Uterus (tissue), 4 donors: ENCODE results near the gene ZNF674. TPM values are rescaled to one million over a fixed set of nuclear protein-coding genes. Genes with fewer than 3 reads are reported as not detected.
A peak's percentile ranks its signal among the peaks of the same experiment; 100 is the strongest.

Experiments
- DNase-seq, 2 donors: peaks; one replicate each; pipeline ENCODE4 v3.0.0-alpha.2; 2019 to 2020
- H3K27ac ChIP-seq, 2 donors: fragments of 200-600 bp; sonication (generic); 1 replicate in 1 of 2; 2 replicates in 1 of 2; pipeline ENCODE4 v1.5.1; 2016 to 2018
- H3K27me3 ChIP-seq, 2 donors: fragments of 200-600 bp; sonication (generic); one replicate each; pipeline ENCODE4 v1.5.1; 2018 to 2019; ENCODE audit warnings: control low read depth in 1 of 2
- H3K36me3 ChIP-seq, 2 donors: fragments of 200-600 bp; sonication (generic); one replicate each; pipeline ENCODE4 v1.5.1; 2019; ENCODE audit warnings: control low read depth in 1 of 2
- H3K4me1 ChIP-seq, 2 donors: fragments of 200-600 bp; sonication (generic); one replicate each; pipeline ENCODE4 v1.5.1; 2018 to 2019; ENCODE audit warnings: control low read depth in 1 of 2
- H3K4me3 ChIP-seq, 2 donors: fragments of 200-600 bp; sonication (generic); 1 replicate in 1 of 2; 2 replicates in 1 of 2; pipeline ENCODE4 v1.5.1; 2018 to 2019; ENCODE audit warnings: mild to moderate bottlenecking in 1 of 2
- H3K9me3 ChIP-seq, 2 donors: fragments of 200-600 bp; sonication (generic); one replicate each; pipeline ENCODE4 v1.5.1; 2019; ENCODE audit warnings: control low read depth in 1 of 2
- POLR2A ChIP-seq, 2 donors: fragments of 450-650 bp; IDR thresholded peaks; one replicate each; pipeline ENCODE4 v1.6.1; 2016; ENCODE audit warnings: antibody characterized with exemption in 2 of 2, mild to moderate bottlenecking in 1 of 2, moderate library complexity in 1 of 2
- intact Hi-C: fragments of 100-400 bp; cut with DNase I; formaldehyde crosslinking; loops from one replicate; pipeline ENCODE4 v1.15.1; 2023; ENCODE audit warnings: low total_unique reads
- small RNA-seq: library from RNA; depleted of rRNA; stranded (forward); fragments of <200 nt; gene quantifications from one replicate; pipeline ENCODE3, GENCODE V24; 2016
- total RNA-seq, 4 donors: library from RNA; depleted of rRNA in 3 of 4; stranded (reverse); fragments of >200 nt in 3 of 4; gene quantifications; one replicate each; pipeline versions ENCODE4 v1.1.0 to v1.2.4, GENCODE V29; 2014 to 2023
- TF ChIP-seq, protein P1 (sequence below), 4 experiments: fragments of 200-600 bp in 2 of 4; fragments of 450-650 bp in 2 of 4; sonication (generic) in 2 of 4; IDR thresholded peaks; one replicate each; pipeline ENCODE4 v1.5.1; 2016 to 2019; ENCODE audit warnings: antibody characterized with exemption in 4 of 4, mild to moderate bottlenecking in 2 of 4, moderate library complexity in 1 of 4
- donor health status: DM: yes; HTN: yes; CAD: no.

Gene ZNF674
- total RNA-seq, 4 donors from 2014 or later = 1.2 to 7.8 (median 5.3) TPM

DNA sequence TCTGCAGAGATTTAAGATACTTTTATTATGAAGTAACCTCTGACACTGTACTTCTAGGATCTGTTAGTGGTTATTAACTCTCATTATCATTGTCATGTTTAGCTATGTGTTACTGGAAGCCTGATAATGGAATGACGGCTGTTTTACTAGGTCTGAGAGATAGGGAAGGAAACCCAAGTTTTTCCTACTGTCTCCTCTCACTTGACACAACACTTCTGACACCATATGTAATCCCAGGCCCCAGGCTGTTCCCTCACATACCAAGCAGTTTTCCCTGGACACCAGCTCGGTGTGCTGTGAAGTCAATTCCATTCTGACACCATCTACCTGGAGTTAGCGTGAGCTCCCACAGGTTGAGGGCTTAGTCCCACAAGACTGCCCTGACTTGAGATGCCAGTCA, 85.6 kb downstream of the ZNF674 start:
- DNase-seq = no peak
- Histone ChIP-seq H3K27ac (no peak overlapping the region), H3K27me3 (no peaks in the 10 kb centered on the region), H3K9me3 (no peaks in the 10 kb centered on the region), H3K36me3 (no peaks in the 10 kb centered on the region), H3K4me1 (no peaks in the 10 kb centered on the region), H3K4me3 (no peak overlapping the region)
- TF ChIP-seq, protein P1, sequence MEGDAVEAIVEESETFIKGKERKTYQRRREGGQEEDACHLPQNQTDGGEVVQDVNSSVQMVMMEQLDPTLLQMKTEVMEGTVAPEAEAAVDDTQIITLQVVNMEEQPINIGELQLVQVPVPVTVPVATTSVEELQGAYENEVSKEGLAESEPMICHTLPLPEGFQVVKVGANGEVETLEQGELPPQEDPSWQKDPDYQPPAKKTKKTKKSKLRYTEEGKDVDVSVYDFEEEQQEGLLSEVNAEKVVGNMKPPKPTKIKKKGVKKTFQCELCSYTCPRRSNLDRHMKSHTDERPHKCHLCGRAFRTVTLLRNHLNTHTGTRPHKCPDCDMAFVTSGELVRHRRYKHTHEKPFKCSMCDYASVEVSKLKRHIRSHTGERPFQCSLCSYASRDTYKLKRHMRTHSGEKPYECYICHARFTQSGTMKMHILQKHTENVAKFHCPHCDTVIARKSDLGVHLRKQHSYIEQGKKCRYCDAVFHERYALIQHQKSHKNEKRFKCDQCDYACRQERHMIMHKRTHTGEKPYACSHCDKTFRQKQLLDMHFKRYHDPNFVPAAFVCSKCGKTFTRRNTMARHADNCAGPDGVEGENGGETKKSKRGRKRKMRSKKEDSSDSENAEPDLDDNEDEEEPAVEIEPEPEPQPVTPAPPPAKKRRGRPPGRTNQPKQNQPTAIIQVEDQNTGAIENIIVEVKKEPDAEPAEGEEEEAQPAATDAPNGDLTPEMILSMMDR (IDR thresholded peaks at IDR 0.05) = no peak
- no peak for TF ChIP-seq POLR2A (IDR thresholded peaks at IDR 0.05)
- intact Hi-C loops = no loop called here

DNA sequence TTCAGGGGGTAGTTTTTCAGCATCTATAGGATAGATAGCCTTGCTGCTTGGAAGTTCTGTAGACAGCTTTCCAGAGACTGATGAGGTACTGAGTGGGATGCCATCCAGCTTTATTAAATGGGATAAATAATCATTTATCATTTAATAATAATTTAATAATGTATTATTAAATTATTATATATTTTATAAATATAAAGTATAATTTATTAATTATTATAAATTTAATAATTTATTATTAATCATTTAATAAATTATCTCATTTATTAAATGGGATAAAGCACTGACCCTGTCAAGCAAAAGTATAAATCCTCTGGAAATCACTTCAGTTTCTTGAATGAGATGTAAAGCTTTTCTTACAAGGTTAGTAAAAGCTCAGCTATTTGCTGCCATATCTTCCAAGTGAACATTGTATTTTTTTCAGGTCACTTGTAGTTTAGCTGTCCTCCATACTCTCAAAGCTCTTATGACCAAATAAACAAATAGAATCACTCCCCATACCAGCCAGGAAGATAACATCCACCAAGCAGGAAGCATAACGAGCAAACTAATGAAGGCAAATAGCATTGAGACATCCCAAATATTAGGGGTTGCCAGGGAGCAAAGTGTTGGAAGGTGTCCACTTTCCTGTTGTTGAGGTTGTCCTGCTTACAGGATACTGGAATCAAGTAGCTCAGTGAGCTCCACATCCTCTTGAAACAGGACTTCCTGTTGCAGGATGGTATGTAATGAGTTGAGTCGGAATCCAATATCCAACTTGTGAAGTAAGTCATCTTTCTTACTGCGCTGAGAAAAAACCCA, 88.9 kb downstream of the ZNF674 start:
- TF ChIP-seq, protein P1 (IDR thresholded peaks at IDR 0.05) = no peak
- no peak for TF ChIP-seq POLR2A (IDR thresholded peaks at IDR 0.05)
- Histone ChIP-seq H3K27me3 (no peaks in the 10 kb centered on the region), H3K4me3 (no peak overlapping the region), H3K9me3 (no peaks in the 10 kb centered on the region), H3K4me1 (no peaks in the 10 kb centered on the region), H3K36me3 (no peaks in the 10 kb centered on the region), H3K27ac (no peak overlapping the region)
- peak in 1 of 2 donors; percentile 24 for DNase-seq
- intact Hi-C loops = no loop called here

Small RNA genes within 50 kb of the gene (small RNA-seq; reads per million reads assigned to genes)
- gene RF00017 = not detected
- not detected for gene RNU6-50P

Other genes starting within 250 kb of the ZNF674 start
- 10 to 100 TPM in 2 of 4 donors, 1 to 10 TPM in 2; 7.2 to 32.0 (median 9.1) TPM for gene CHST7, start 28.3 kb upstream of the ZNF674 start, total RNA-seq
- 1 to 10 TPM in 2 of 4 donors, under 1 TPM in 2; 0.51 to 6.4 (median 3.3) TPM for gene SLC9A7, start 213.7 kb upstream of the ZNF674 start, total RNA-seq